ENCODE data around the gene PPFIA1. TPM values are rescaled to one million over a fixed set of nuclear protein-coding genes. Genes with fewer than 3 reads are reported as not detected.

PPFIA1 gene
- total RNA-seq, 1 donor: 69.5 TPM

- TF ChIP-seq CTCF (IDR thresholded peaks at IDR 0.05; ENCODE audit: insufficient read depth, low read depth, low read length): no peak
- DNase-seq (ENCODE audit: low read depth): no peak
- H3K4me3 ChIP-seq (ENCODE audit: low read depth, low read length): no peak overlapping the region
Observed at GRCh38 chr11:70301191-70301590, 30.7 kb downstream of the PPFIA1 start.

- TF ChIP-seq CTCF (IDR thresholded peaks at IDR 0.05; ENCODE audit: insufficient read depth, low read depth, low read length): no peak
- H3K4me3 ChIP-seq (ENCODE audit: low read depth, low read length): no peak overlapping the region
- DNase-seq (ENCODE audit: low read depth): no peak
Observed at GRCh38 chr11:70301721-70302418, 31.4 kb downstream of the PPFIA1 start.

GRCh38 chr11:70302419-70302752 is 31.9 kb downstream of the PPFIA1 start:
- TF ChIP-seq CTCF (IDR thresholded peaks at IDR 0.05; ENCODE audit: insufficient read depth, low read depth, low read length): no peak
- H3K4me3 ChIP-seq (ENCODE audit: low read depth, low read length): no peak overlapping the region
- DNase-seq (ENCODE audit: low read depth): no peak

- peak; percentile 72 for DNase-seq (ENCODE audit: low read depth)
- no peak for TF ChIP-seq CTCF (IDR thresholded peaks at IDR 0.05; ENCODE audit: insufficient read depth, low read depth, low read length)
- H3K4me3 ChIP-seq (ENCODE audit: low read depth, low read length): no peak overlapping the region
Observed at GRCh38 chr11:70303070-70303469, 32.6 kb downstream of the PPFIA1 start.

GRCh38 chr11:70304208-70304603 is 33.7 kb downstream of the PPFIA1 start:
- TF ChIP-seq CTCF (IDR thresholded peaks at IDR 0.05; ENCODE audit: insufficient read depth, low read depth, low read length): no peak
- DNase-seq (ENCODE audit: low read depth): no peak
- H3K4me3 ChIP-seq (ENCODE audit: low read depth, low read length): no peak overlapping the region

- H3K4me3 ChIP-seq (ENCODE audit: low read depth, low read length): no peak overlapping the region
- DNase-seq (ENCODE audit: low read depth): no peak
- TF ChIP-seq CTCF (IDR thresholded peaks at IDR 0.05; ENCODE audit: insufficient read depth, low read depth, low read length): no peak
Observed at GRCh38 chr11:70305501-70305900, 35.0 kb downstream of the PPFIA1 start.

- peak; percentile 9 for TF ChIP-seq CTCF (IDR thresholded peaks at IDR 0.05; ENCODE audit: insufficient read depth, low read depth, low read length)
- DNase-seq (ENCODE audit: low read depth): no peak
- no peak overlapping the region for H3K4me3 ChIP-seq (ENCODE audit: low read depth, low read length)
Observed at GRCh38 chr11:70306586-70307033, 36.1 kb downstream of the PPFIA1 start.
